ENCODE measurements around the gene NAALADL2.

The NAALADL2 gene

GRCh38 chr3:175672119-175672689, 813.1 kb downstream of the NAALADL2 start:
- no peak for DNase-seq (ENCODE audit: low spot score)

- DNase-seq (ENCODE audit: low spot score), result no peak
Observed at GRCh38 chr3:175679568-175679967, 820.4 kb downstream of the NAALADL2 start.

GRCh38 chr3:175692256-175692655, 833.1 kb downstream of the NAALADL2 start:
- no peak for DNase-seq (ENCODE audit: low spot score)

- no peak for DNase-seq (ENCODE audit: low spot score)
Observed at GRCh38 chr3:175695251-175695650, 836.1 kb downstream of the NAALADL2 start.

- no peak for DNase-seq (ENCODE audit: low spot score)
Observed at GRCh38 chr3:175702956-175703355, 843.8 kb downstream of the NAALADL2 start.

GRCh38 chr3:175704366-175705055, 845.4 kb downstream of the NAALADL2 start:
- no peak for DNase-seq (ENCODE audit: low spot score)

- no peak for DNase-seq (ENCODE audit: low spot score)
Observed at GRCh38 chr3:175713268-175713667, 854.1 kb downstream of the NAALADL2 start.

GRCh38 chr3:175716446-175716845, 857.3 kb downstream of the NAALADL2 start:
- DNase-seq (ENCODE audit: low spot score), result no peak

- no peak for DNase-seq (ENCODE audit: low spot score)
Observed at GRCh38 chr3:175726228-175726627, 867.1 kb downstream of the NAALADL2 start.

- DNase-seq (ENCODE audit: low spot score), result no peak
Observed at GRCh38 chr3:175728566-175728965, 869.4 kb downstream of the NAALADL2 start.

- DNase-seq (ENCODE audit: low spot score), result no peak
Observed at GRCh38 chr3:175729466-175729865, 870.3 kb downstream of the NAALADL2 start.

- no peak for DNase-seq (ENCODE audit: low spot score)
Observed at GRCh38 chr3:175731543-175731942, 872.4 kb downstream of the NAALADL2 start.

GRCh38 chr3:175732017-175732416, 872.9 kb downstream of the NAALADL2 start:
- no peak for DNase-seq (ENCODE audit: low spot score)

- no peak for DNase-seq (ENCODE audit: low spot score)
Observed at GRCh38 chr3:175735866-175736265, 876.7 kb downstream of the NAALADL2 start.

GRCh38 chr3:175737646-175738572, 878.8 kb downstream of the NAALADL2 start:
- no peak for DNase-seq (ENCODE audit: low spot score)

GRCh38 chr3:175741951-175742350, 882.8 kb downstream of the NAALADL2 start:
- no peak for DNase-seq (ENCODE audit: low spot score)

GRCh38 chr3:175743733-175744400, 884.7 kb downstream of the NAALADL2 start:
- peak; percentile 34 for DNase-seq (ENCODE audit: low spot score)

GRCh38 chr3:175746308-175746707, 887.2 kb downstream of the NAALADL2 start:
- DNase-seq (ENCODE audit: low spot score), result no peak

- DNase-seq (ENCODE audit: low spot score), result no peak
Observed at GRCh38 chr3:175748087-175748730, 889.1 kb downstream of the NAALADL2 start.

GRCh38 chr3:175749981-175750380, 890.8 kb downstream of the NAALADL2 start:
- no peak for DNase-seq (ENCODE audit: low spot score)

GRCh38 chr3:175751089-175751488, 892.0 kb downstream of the NAALADL2 start:
- DNase-seq (ENCODE audit: low spot score), result no peak

- DNase-seq (ENCODE audit: low spot score), result no peak
Observed at GRCh38 chr3:175763948-175764347, 904.8 kb downstream of the NAALADL2 start.

All from RKO (cell line).